GM23338 (cell line): ENCODE measurements around the gene MCAT.

Source experiments
- CREB1 ChIP-seq: fragments of 250-450 bp; sonication (Bioruptor Pico); IDR thresholded peaks from 2 replicates; pipeline ENCODE4 v1.5.0; 2020; ENCODE audit warnings: low read depth, mild to moderate bottlenecking, moderate library complexity
- EZH2 ChIP-seq: fragments of 200-600 bp; sonication (generic); IDR thresholded peaks from one replicate; pipeline ENCODE4 v1.8.0; 2017; ENCODE audit warnings: antibody characterized with exemption, mild to moderate bottlenecking, low read depth; ENCODE audit not compliant: unreplicated experiment
- EZH2phosphoT487 ChIP-seq: fragments of 200-600 bp; sonication (generic); IDR thresholded peaks from one replicate; pipeline ENCODE4 v1.8.1; 2018; ENCODE audit warnings: antibody characterized with exemption; ENCODE audit not compliant: unreplicated experiment
- JUNB ChIP-seq: IDR thresholded peaks from one replicate; pipeline ENCODE4 v1.6.1; 2016; ENCODE audit warnings: antibody characterized with exemption; ENCODE audit not compliant: unreplicated experiment
- POLR2AphosphoS5 ChIP-seq: IDR thresholded peaks from 2 replicates; pipeline ENCODE4 v1.6.1; 2016; ENCODE audit warnings: antibody characterized with exemption, low read depth
- STAT1 ChIP-seq: IDR thresholded peaks from one replicate; pipeline ENCODE4 v1.6.1; 2016; ENCODE audit warnings: antibody characterized with exemption; ENCODE audit not compliant: unreplicated experiment
- ZNF114 ChIP-seq: fragments of 250-450 bp; sonication (Bioruptor Pico); IDR thresholded peaks from 2 replicates; pipeline ENCODE4 v1.5.0; 2020; ENCODE audit warnings: mild to moderate bottlenecking, moderate library complexity
- TF ChIP-seq, protein P1 (sequence below), 2 experiments: fragments of 200-600 bp in 1 of 2; sonication (generic) in 1 of 2; conservative IDR thresholded peaks; 2 replicates each; pipeline versions ENCODE4 v1.5.1 to v1.6.1; 2016 to 2017; ENCODE audit warnings: antibody characterized with exemption in 2 of 2, low read depth in 2 of 2, mild to moderate bottlenecking in 2 of 2, moderate library complexity in 1 of 2
- TF ChIP-seq, protein P2 (sequence below): IDR thresholded peaks from one replicate; pipeline ENCODE4 v1.6.1; 2018; ENCODE audit warnings: antibody characterized with exemption; ENCODE audit not compliant: unreplicated experiment
- TF ChIP-seq, protein P3 (sequence below): IDR thresholded peaks from 2 replicates; pipeline ENCODE4 v1.6.1; 2016; ENCODE audit warnings: antibody characterized with exemption

DNA sequence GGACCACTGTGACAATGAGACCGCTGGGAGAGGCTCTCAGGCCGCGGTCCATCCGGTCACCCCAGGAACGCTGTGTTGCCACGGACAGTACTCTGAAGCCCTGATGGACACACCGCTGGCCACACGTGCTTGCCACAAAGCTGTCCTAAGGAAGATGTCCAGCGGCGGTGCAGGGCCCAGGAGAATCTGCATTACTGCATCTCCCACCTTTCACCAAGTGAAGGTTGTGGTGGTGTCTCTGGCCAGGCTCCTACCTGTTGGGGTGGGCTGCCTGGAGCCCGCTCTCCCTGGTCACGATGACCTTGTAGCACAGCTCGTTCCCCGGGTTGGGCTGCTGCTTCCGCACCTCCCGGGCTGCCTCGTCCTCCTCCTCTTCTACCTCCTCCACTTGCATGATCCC lies 39.5 kb upstream of the MCAT start:
- TF ChIP-seq, protein P1, sequence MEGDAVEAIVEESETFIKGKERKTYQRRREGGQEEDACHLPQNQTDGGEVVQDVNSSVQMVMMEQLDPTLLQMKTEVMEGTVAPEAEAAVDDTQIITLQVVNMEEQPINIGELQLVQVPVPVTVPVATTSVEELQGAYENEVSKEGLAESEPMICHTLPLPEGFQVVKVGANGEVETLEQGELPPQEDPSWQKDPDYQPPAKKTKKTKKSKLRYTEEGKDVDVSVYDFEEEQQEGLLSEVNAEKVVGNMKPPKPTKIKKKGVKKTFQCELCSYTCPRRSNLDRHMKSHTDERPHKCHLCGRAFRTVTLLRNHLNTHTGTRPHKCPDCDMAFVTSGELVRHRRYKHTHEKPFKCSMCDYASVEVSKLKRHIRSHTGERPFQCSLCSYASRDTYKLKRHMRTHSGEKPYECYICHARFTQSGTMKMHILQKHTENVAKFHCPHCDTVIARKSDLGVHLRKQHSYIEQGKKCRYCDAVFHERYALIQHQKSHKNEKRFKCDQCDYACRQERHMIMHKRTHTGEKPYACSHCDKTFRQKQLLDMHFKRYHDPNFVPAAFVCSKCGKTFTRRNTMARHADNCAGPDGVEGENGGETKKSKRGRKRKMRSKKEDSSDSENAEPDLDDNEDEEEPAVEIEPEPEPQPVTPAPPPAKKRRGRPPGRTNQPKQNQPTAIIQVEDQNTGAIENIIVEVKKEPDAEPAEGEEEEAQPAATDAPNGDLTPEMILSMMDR (conservative IDR thresholded peaks at IDR 0.05; ENCODE audit: low read depth in 2 of 2): no peak
- TF ChIP-seq EZH2phosphoT487 (no peak), EZH2 (no peak), POLR2AphosphoS5 (no peak), JUNB (no peak), CREB1 (no peak), ZNF114 (CRISPR knock-in tag) (no peak), STAT1 (no peak)
- TF ChIP-seq, protein P2, sequence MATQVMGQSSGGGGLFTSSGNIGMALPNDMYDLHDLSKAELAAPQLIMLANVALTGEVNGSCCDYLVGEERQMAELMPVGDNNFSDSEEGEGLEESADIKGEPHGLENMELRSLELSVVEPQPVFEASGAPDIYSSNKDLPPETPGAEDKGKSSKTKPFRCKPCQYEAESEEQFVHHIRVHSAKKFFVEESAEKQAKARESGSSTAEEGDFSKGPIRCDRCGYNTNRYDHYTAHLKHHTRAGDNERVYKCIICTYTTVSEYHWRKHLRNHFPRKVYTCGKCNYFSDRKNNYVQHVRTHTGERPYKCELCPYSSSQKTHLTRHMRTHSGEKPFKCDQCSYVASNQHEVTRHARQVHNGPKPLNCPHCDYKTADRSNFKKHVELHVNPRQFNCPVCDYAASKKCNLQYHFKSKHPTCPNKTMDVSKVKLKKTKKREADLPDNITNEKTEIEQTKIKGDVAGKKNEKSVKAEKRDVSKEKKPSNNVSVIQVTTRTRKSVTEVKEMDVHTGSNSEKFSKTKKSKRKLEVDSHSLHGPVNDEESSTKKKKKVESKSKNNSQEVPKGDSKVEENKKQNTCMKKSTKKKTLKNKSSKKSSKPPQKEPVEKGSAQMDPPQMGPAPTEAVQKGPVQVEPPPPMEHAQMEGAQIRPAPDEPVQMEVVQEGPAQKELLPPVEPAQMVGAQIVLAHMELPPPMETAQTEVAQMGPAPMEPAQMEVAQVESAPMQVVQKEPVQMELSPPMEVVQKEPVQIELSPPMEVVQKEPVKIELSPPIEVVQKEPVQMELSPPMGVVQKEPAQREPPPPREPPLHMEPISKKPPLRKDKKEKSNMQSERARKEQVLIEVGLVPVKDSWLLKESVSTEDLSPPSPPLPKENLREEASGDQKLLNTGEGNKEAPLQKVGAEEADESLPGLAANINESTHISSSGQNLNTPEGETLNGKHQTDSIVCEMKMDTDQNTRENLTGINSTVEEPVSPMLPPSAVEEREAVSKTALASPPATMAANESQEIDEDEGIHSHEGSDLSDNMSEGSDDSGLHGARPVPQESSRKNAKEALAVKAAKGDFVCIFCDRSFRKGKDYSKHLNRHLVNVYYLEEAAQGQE: no peak
- TF ChIP-seq, protein P3, sequence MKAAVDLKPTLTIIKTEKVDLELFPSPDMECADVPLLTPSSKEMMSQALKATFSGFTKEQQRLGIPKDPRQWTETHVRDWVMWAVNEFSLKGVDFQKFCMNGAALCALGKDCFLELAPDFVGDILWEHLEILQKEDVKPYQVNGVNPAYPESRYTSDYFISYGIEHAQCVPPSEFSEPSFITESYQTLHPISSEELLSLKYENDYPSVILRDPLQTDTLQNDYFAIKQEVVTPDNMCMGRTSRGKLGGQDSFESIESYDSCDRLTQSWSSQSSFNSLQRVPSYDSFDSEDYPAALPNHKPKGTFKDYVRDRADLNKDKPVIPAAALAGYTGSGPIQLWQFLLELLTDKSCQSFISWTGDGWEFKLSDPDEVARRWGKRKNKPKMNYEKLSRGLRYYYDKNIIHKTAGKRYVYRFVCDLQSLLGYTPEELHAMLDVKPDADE: no peak
